ENCODE data around the gene MZF1.
"Not testable (repeated sequence)": the region's sequence is repeated elsewhere in the genome, so short reads cannot be mapped to it uniquely, and the experiment has no call there.

DNA sequence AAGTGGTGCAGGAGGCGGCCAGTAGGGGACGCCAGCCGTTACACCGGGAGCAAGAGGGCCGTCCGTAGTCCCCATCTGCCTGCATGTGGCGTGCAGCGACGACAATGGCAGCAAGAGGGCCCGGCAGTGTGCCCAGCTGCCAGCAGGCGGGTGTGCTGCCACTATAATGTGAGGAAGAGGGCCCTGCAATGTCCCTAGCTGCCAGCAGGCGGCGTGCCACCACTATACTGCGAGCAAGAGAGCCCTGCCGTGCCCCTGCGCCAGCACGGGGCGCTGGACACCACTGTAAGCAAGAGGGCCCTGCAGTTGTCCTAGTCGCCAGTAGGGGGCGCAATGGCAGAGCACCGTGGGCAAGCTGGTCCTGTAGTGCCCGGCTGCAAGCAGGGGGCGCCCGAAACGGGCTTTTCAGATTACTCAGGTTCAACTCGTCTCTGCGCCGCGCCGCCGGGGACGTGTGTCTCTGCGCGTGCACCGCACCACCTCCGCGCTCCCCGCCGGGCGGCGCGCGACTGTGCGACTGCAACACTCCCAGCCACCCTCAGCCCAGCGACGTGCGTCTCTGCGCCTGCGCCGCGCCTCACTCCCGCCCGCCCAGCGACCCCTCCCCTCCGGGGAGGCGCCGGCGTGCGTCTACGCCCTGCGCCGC, 33.2 kb upstream of the MZF1 start:
- TF ChIP-seq, protein P1, sequence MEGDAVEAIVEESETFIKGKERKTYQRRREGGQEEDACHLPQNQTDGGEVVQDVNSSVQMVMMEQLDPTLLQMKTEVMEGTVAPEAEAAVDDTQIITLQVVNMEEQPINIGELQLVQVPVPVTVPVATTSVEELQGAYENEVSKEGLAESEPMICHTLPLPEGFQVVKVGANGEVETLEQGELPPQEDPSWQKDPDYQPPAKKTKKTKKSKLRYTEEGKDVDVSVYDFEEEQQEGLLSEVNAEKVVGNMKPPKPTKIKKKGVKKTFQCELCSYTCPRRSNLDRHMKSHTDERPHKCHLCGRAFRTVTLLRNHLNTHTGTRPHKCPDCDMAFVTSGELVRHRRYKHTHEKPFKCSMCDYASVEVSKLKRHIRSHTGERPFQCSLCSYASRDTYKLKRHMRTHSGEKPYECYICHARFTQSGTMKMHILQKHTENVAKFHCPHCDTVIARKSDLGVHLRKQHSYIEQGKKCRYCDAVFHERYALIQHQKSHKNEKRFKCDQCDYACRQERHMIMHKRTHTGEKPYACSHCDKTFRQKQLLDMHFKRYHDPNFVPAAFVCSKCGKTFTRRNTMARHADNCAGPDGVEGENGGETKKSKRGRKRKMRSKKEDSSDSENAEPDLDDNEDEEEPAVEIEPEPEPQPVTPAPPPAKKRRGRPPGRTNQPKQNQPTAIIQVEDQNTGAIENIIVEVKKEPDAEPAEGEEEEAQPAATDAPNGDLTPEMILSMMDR (conservative IDR thresholded peaks at IDR 0.05 in 1 of 2, IDR thresholded peaks at IDR 0.05 in 1 of 2; ENCODE audit: low read depth in 1 of 2, low read length in 2 of 2) = peak in 1 of 2 donors; percentile 22
- TF ChIP-seq EZH2 (IDR thresholded peaks at IDR 0.05; ENCODE audit: low read length, missing control alignments) = not testable (repeated sequence)

All from fibroblast of lung (primary cell).